CD14-positive monocyte (primary cell): ENCODE data around the gene HBZ. TPM values are rescaled to one million over a fixed set of nuclear protein-coding genes. Genes with fewer than 3 reads are reported as not detected.

Source experiments
- DNase-seq, 3 donors: peaks; one replicate each; pipeline ENCODE4 v3.0.0-alpha.2; 2011 to 2022
- H2AFZ ChIP-seq: 2 replicates; pipeline ENCODE4 v1.6.0; 2012; ENCODE audit warnings: mild to moderate bottlenecking, low read depth, low read length, inconsistent platforms; ENCODE audit not compliant: insufficient read depth, poor library complexity, severe bottlenecking
- H3K27ac ChIP-seq, 2 donors: 1 replicate in 1 of 2; 2 replicates in 1 of 2; pipeline ENCODE4 v1.5.1; 2012 to 2013; ENCODE audit warnings: low read length in 2 of 2, control low read depth in 1 of 2, inconsistent platforms in 1 of 2, low read depth in 1 of 2, mild to moderate bottlenecking in 1 of 2
- H3K27me3 ChIP-seq, 2 donors: one replicate each; pipeline versions ENCODE4 v1.6.0 to v1.6.1; 2011 to 2013; ENCODE audit warnings: low read length in 2 of 2; ENCODE audit not compliant: control insufficient read depth in 2 of 2, insufficient read depth in 2 of 2
- H3K36me3 ChIP-seq, 2 donors: replicated peaks in 1 of 2; 1 replicate in 1 of 2; 2 replicates in 1 of 2; pipeline versions ENCODE4 v1.5.1 to v1.6.1; 2012 to 2013; ENCODE audit warnings: low read length in 2 of 2, control low read depth in 1 of 2, inconsistent platforms in 1 of 2, mild to moderate bottlenecking in 1 of 2; ENCODE audit not compliant: insufficient read depth in 2 of 2, control insufficient read depth in 1 of 2
- H3K4me1 ChIP-seq, 2 donors: 1 replicate in 1 of 2; 2 replicates in 1 of 2; pipeline versions ENCODE4 v1.5.1 to v1.6.1; 2012 to 2013; ENCODE audit warnings: low read length in 2 of 2, control low read depth in 1 of 2, inconsistent platforms in 1 of 2, mild to moderate bottlenecking in 1 of 2, moderate library complexity in 1 of 2; ENCODE audit not compliant: insufficient read depth in 2 of 2, control insufficient read depth in 1 of 2
- H3K4me2 ChIP-seq: replicated peaks from 2 replicates; pipeline ENCODE3; 2012; ENCODE audit warnings: low read length, moderate library complexity, mild to moderate bottlenecking; ENCODE audit not compliant: poor library complexity, severe bottlenecking; ENCODE audit errors: extremely low read depth
- H3K4me3 ChIP-seq, 3 experiments: fragments of 200-600 bp in 1 of 3; sonication (generic) in 1 of 3; replicated peaks in 1 of 3; 1 replicate in 2 of 3; 2 replicates in 1 of 3; pipeline ENCODE4 v1.5.1; 2011 to 2013; ENCODE audit warnings: low read length in 3 of 3, mild to moderate bottlenecking in 3 of 3, control low read depth in 2 of 3, low read depth in 2 of 3, inconsistent platforms in 1 of 3, moderate library complexity in 1 of 3
- H3K79me2 ChIP-seq: 2 replicates; pipeline ENCODE4 v1.6.0; 2012; ENCODE audit warnings: mild to moderate bottlenecking, control low read depth, inconsistent platforms, low read length, moderate library complexity; ENCODE audit not compliant: insufficient read depth
- H3K9ac ChIP-seq: 2 replicates; pipeline ENCODE4 v1.6.0; 2017; ENCODE audit warnings: low read length, mild to moderate bottlenecking; ENCODE audit not compliant: insufficient read depth, poor library complexity, severe bottlenecking
- H3K9me3 ChIP-seq, 2 donors: replicated peaks in 1 of 2; 1 replicate in 1 of 2; 2 replicates in 1 of 2; pipeline versions ENCODE4 v1.5.1 to v1.6.1; 2012 to 2013; ENCODE audit warnings: low read length in 2 of 2, control low read depth in 1 of 2; ENCODE audit not compliant: control insufficient read depth in 1 of 2, insufficient read depth in 1 of 2
- H4K20me1 ChIP-seq: 2 replicates; pipeline ENCODE4 v1.6.0; 2012; ENCODE audit warnings: mild to moderate bottlenecking, low read length, control low read depth, moderate library complexity; ENCODE audit not compliant: insufficient read depth
- H3K27ac Mint-ChIP-seq, 7 donors: one replicate each; pipeline ENCODE4 v1.8.0; 2020; ENCODE audit warnings: mild to moderate bottlenecking in 7 of 7, mixed read lengths in 7 of 7, moderate library complexity in 6 of 7, inconsistent platforms in 2 of 7
- H3K27me3 Mint-ChIP-seq, 3 donors: one replicate each; pipeline ENCODE4 v1.8.0; 2021 to 2022; ENCODE audit warnings: low read depth in 3 of 3, mild to moderate bottlenecking in 3 of 3, mixed read lengths in 3 of 3, moderate library complexity in 3 of 3, inconsistent platforms in 1 of 3
- H3K36me3 Mint-ChIP-seq, 2 donors: one replicate each; pipeline ENCODE4 v1.8.0; 2020; ENCODE audit warnings: mixed read lengths in 2 of 2, inconsistent platforms in 1 of 2, mild to moderate bottlenecking in 1 of 2
- H3K4me1 Mint-ChIP-seq: one replicate; pipeline ENCODE4 v1.8.0; 2020; ENCODE audit warnings: mild to moderate bottlenecking, mixed read lengths
- H3K4me3 Mint-ChIP-seq, 2 donors: one replicate each; pipeline ENCODE4 v1.8.0; 2020; ENCODE audit warnings: mild to moderate bottlenecking in 2 of 2, mixed read lengths in 2 of 2, moderate library complexity in 1 of 2
- H3K9me3 Mint-ChIP-seq, 7 donors: one replicate each; pipeline ENCODE4 v1.8.0; 2020 to 2022; ENCODE audit warnings: mixed read lengths in 7 of 7, mild to moderate bottlenecking in 6 of 7, moderate library complexity in 6 of 7, inconsistent platforms in 2 of 7
- WGBS: methylation state at CpG from one replicate; pipeline ENCODE4 v1.1.5; 2013; ENCODE audit warnings: missing lambda C conversion rate; ENCODE audit not compliant: insufficient coverage; 5-methylcytosine and 5-hydroxymethylcytosine counted together
- intact Hi-C, 2 donors: fragments of 100-400 bp; cut with micrococcal nuclease; formaldehyde crosslinking; loops; one replicate each; pipeline versions ENCODE4 v1.15.0 to v1.15.1; 2023
- polyA plus RNA-seq, 3 donors: library from polyadenylated mRNA; depleted of rRNA in 1 of 3; unstranded in 2 of 3; stranded (reverse) in 1 of 3; fragments of 300-500 nt in 2 of 3; fragments of >200 nt in 1 of 3; fragmentation: Illumina TruSeq in 2 of 3; gene quantifications; 1 replicate in 2 of 3; 2 replicates in 1 of 3; pipeline ENCODE4 v1.2.3, GENCODE V29; 2012 to 2021
- TF ChIP-seq, protein P1 (sequence below): fragments of 200-600 bp; IDR thresholded peaks from one replicate; pipeline ENCODE4 v1.8.0; 2022; ENCODE audit warnings: antibody characterized with exemption, mild to moderate bottlenecking

The HBZ gene
- polyA plus RNA-seq, 3 donors, result not detected

DNA sequence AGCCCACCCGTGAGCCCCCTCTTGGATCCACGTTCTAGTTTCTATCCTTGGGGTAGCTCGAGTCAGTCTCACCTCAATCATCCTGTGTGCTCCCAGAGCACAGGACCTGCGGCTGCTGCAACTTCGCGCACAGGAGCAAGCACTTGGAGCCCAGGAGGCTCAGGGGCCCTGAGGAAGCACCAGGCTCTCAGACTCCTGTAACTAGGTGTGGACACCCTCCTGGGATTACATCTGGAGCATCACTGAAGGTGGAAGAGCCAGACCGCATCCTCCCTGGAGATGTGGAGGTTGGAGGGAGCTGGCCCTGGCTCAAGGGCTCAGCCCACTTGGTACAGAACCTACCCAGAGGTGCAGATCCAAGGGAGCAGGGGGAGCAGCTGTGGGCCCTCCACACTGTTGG lies 30.6 kb downstream of the HBZ start:
- peaks cover 2 to 7% of the 10 kb centered on the region in 2 donors for H3K9me3 ChIP-seq
- WGBS, result 73% methylated on average over 3 of the region's 7 CpGs
- Mint-ChIP-seq H3K9me3 (peaks cover 0 to 6% (median 2%) of the 10 kb centered on the region in 7 donors), H3K36me3 (peaks cover 15 to 22% of the 10 kb centered on the region in 2 donors), H3K4me3 (no peak overlapping the region), H3K27me3 (peaks cover 24 to 39% (median 31%) of the 10 kb centered on the region in 3 donors), H3K27ac (peak overlapping the region in 1 of 7 donors; percentile 15), H3K4me1 (peaks cover 6% of the 10 kb centered on the region)
- peaks cover 8 to 17% of the 10 kb centered on the region in 2 donors for H3K4me1 ChIP-seq
- H3K27me3 ChIP-seq, result peaks cover 21 to 34% of the 10 kb centered on the region in 2 donors
- H3K79me2 ChIP-seq, result no peaks in the 10 kb centered on the region
- no peak overlapping the region for H3K4me2 ChIP-seq
- no peak overlapping the region for H2AFZ ChIP-seq
- no peaks in the 10 kb centered on the region for H4K20me1 ChIP-seq
- H3K27ac ChIP-seq, result no peak overlapping the region
- TF ChIP-seq, protein P1, sequence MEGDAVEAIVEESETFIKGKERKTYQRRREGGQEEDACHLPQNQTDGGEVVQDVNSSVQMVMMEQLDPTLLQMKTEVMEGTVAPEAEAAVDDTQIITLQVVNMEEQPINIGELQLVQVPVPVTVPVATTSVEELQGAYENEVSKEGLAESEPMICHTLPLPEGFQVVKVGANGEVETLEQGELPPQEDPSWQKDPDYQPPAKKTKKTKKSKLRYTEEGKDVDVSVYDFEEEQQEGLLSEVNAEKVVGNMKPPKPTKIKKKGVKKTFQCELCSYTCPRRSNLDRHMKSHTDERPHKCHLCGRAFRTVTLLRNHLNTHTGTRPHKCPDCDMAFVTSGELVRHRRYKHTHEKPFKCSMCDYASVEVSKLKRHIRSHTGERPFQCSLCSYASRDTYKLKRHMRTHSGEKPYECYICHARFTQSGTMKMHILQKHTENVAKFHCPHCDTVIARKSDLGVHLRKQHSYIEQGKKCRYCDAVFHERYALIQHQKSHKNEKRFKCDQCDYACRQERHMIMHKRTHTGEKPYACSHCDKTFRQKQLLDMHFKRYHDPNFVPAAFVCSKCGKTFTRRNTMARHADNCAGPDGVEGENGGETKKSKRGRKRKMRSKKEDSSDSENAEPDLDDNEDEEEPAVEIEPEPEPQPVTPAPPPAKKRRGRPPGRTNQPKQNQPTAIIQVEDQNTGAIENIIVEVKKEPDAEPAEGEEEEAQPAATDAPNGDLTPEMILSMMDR, result no peak
- no peak overlapping the region for H3K9ac ChIP-seq
- H3K36me3 ChIP-seq, result peaks cover 8 to 9% of the 10 kb centered on the region in 2 donors
- no peak overlapping the region for H3K4me3 ChIP-seq
- intact Hi-C loops, result no loop called here
- no peak for DNase-seq

DNA sequence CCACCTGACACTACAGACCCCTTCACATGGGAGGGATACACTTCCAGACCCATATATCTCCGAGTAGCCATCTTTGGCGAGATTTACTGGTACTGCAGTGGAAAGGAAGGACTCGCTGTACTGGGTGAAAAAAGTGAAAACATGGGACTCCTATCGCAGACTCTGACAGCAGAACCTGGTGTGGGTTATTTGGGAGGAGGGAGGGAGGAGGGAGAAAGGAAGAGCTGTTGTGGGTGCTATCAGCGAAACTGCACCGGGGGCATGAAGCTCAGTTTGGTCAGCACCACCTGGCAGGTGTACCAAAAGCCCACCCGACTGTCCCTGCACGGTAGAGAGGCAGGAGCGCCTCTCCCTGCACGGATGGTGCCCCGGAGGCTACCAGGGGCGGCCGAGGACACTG lies 32.8 kb downstream of the HBZ start:
- TF ChIP-seq, protein P1, result no peak
- Histone ChIP-seq H4K20me1 (no peaks in the 10 kb centered on the region), H3K4me3 (no peak overlapping the region), H3K79me2 (no peaks in the 10 kb centered on the region), H3K27ac (no peak overlapping the region), H3K9ac (no peak overlapping the region), H3K27me3 (peaks cover 2 to 14% of the 10 kb centered on the region in 2 donors), H2AFZ (no peak overlapping the region), H3K4me1 (peaks cover 8 to 15% of the 10 kb centered on the region in 2 donors), H3K4me2 (no peak overlapping the region), H3K36me3 (peaks cover 28 to 30% of the 10 kb centered on the region in 2 donors), H3K9me3 (peaks cover 0 to 7% of the 10 kb centered on the region in 2 donors)
- 98% methylated on average over 11 of the region's 13 CpGs for WGBS
- Mint-ChIP-seq H3K4me1 (peaks cover 2% of the 10 kb centered on the region), H3K36me3 (peaks cover 35 to 43% of the 10 kb centered on the region in 2 donors), H3K4me3 (no peak overlapping the region), H3K27ac (no peak overlapping the region), H3K27me3 (peaks cover 3 to 18% (median 11%) of the 10 kb centered on the region in 3 donors), H3K9me3 (peaks cover 0 to 6% (median 0%) of the 10 kb centered on the region in 7 donors)
- DNase-seq, result no peak
- intact Hi-C loops, result no loop called here
